ENCODE results near the gene DNMT3B. TPM values are rescaled to one million over a fixed set of nuclear protein-coding genes. Genes with fewer than 3 reads are reported as not detected.
A peak's percentile ranks its signal among the peaks of the same experiment; 100 is the strongest.
"Not testable (repeated sequence)": the region's sequence is repeated elsewhere in the genome, so short reads cannot be mapped to it uniquely, and the experiment has no call there.

The DNMT3B gene
- total RNA-seq, 2 experiments from 2014 or later, result 0.28 to 0.33 TPM

DNA sequence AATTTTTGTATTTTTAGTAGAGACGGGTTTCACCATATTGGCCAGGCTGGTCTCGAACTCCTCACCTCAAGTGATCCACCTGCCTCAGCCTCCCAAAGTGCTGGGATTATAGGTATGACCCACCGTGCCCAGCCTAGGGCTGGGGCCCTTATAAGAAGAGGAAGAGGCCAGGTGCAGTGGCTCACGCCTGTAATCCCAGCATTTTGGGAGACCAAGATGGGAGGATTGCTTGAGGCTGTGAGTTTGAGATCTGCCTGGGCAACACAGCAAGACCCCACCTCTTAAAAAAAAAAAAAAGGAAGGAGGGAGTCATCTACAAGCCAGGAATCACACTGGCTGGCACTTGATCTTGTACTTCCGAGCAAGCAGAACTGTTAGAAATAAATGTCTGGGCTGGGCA lies 32.9 kb upstream of the DNMT3B start:
- POLR2A ChIA-PET; H3K4me3 Mint-ChIP-seq; H3K27me3 Mint-ChIP-seq; ATAC-seq (ENCODE audit: poor library complexity); H3K4me3 ChIP-seq (ENCODE audit: low read length); H3K27me3 ChIP-seq (ENCODE audit: control insufficient read depth in 1 of 2, insufficient read depth in 2 of 2, low read length in 2 of 2); intact Hi-C loops (cut with DNase I, micrococcal nuclease); H3K9me3 Mint-ChIP-seq; H3K9me3 ChIP-seq (ENCODE audit: control insufficient read depth in 1 of 2, insufficient read depth in 1 of 2, low read length in 2 of 2); DNase-seq; H3K27ac ChIP-seq (ENCODE audit: low read depth in 1 of 2, low read length in 2 of 2); H3K27ac Mint-ChIP-seq: not testable (repeated sequence)
- Histone ChIP-seq H3K4me1 (ENCODE audit: insufficient read depth, low read length) (peaks cover 17% of the 10 kb centered on the region), H3K36me3 (ENCODE audit: insufficient read depth, low read length) (peaks cover 40% of the 10 kb centered on the region)
- CTCF ChIA-PET, result interaction anchor here (1.4 kb wide), 1 partner anchor 49 kb away, joined by 7 read pairs; no protein-coding TSS in a partner anchor
- Mint-ChIP-seq H3K36me3 (ENCODE audit: low read depth) (peaks cover 58% of the 10 kb centered on the region), H3K4me1 (ENCODE audit: low read depth) (peaks cover 21% of the 10 kb centered on the region)

DNA sequence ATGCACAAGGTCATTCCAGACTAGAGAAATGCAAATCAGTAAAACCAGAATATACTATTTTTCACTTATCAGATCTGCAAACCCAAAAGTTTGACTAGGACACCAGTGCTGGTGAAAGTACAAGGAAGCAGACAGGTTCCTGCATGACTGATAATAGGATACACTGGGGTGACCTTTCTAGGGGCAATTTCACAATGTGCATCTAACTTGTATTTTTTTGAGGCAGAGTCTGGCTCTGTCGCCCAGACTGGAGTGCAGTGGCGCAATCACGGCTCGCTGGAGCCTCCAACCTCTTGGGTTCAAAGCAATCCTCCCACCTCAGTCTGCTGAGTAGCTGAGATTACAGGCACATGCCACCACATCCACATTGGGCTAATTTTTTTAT lies 30.3 kb upstream of the DNMT3B start:
- ChIA-PET POLR2A (interaction anchor here (1.1 kb wide), 1 partner anchor 11 kb away, joined by 3 read pairs; the partner anchor contains the start of gene COMMD7), CTCF (no interaction called here)
- no peak for DNase-seq
- no peak overlapping the region for H3K27ac ChIP-seq (ENCODE audit: low read depth in 1 of 2, low read length in 2 of 2)
- peaks cover 49% of the 10 kb centered on the region for H3K36me3 Mint-ChIP-seq (ENCODE audit: low read depth)
- no peaks in the 10 kb centered on the region for H3K9me3 ChIP-seq (ENCODE audit: control insufficient read depth in 1 of 2, insufficient read depth in 1 of 2, low read length in 2 of 2)
- peaks cover 30% of the 10 kb centered on the region for H3K4me1 Mint-ChIP-seq (ENCODE audit: low read depth)
- H3K27me3 ChIP-seq (ENCODE audit: control insufficient read depth in 1 of 2, insufficient read depth in 2 of 2, low read length in 2 of 2), result no peaks in the 10 kb centered on the region
- H3K36me3 ChIP-seq (ENCODE audit: insufficient read depth, low read length), result peaks cover 23% of the 10 kb centered on the region
- no peak overlapping the region for H3K4me3 Mint-ChIP-seq
- H3K27me3 Mint-ChIP-seq, result no peaks in the 10 kb centered on the region
- no peak overlapping the region for H3K4me3 ChIP-seq (ENCODE audit: low read length)
- peaks cover 35% of the 10 kb centered on the region for H3K4me1 ChIP-seq (ENCODE audit: insufficient read depth, low read length)
- no peak for ATAC-seq (ENCODE audit: poor library complexity)
- peak overlapping the region; percentile 34 for H3K27ac Mint-ChIP-seq
- intact Hi-C loops (cut with DNase I, micrococcal nuclease), result loop anchor here in 1 of 2 experiments (10.0 kb wide), 1 partner anchor 1633 kb away; the partner anchor contains the start of gene ITCH
- TF ChIP-seq, protein P1, sequence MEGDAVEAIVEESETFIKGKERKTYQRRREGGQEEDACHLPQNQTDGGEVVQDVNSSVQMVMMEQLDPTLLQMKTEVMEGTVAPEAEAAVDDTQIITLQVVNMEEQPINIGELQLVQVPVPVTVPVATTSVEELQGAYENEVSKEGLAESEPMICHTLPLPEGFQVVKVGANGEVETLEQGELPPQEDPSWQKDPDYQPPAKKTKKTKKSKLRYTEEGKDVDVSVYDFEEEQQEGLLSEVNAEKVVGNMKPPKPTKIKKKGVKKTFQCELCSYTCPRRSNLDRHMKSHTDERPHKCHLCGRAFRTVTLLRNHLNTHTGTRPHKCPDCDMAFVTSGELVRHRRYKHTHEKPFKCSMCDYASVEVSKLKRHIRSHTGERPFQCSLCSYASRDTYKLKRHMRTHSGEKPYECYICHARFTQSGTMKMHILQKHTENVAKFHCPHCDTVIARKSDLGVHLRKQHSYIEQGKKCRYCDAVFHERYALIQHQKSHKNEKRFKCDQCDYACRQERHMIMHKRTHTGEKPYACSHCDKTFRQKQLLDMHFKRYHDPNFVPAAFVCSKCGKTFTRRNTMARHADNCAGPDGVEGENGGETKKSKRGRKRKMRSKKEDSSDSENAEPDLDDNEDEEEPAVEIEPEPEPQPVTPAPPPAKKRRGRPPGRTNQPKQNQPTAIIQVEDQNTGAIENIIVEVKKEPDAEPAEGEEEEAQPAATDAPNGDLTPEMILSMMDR (IDR thresholded peaks at IDR 0.05), result no peak
- H3K9me3 Mint-ChIP-seq, result no peaks in the 10 kb centered on the region

DNA sequence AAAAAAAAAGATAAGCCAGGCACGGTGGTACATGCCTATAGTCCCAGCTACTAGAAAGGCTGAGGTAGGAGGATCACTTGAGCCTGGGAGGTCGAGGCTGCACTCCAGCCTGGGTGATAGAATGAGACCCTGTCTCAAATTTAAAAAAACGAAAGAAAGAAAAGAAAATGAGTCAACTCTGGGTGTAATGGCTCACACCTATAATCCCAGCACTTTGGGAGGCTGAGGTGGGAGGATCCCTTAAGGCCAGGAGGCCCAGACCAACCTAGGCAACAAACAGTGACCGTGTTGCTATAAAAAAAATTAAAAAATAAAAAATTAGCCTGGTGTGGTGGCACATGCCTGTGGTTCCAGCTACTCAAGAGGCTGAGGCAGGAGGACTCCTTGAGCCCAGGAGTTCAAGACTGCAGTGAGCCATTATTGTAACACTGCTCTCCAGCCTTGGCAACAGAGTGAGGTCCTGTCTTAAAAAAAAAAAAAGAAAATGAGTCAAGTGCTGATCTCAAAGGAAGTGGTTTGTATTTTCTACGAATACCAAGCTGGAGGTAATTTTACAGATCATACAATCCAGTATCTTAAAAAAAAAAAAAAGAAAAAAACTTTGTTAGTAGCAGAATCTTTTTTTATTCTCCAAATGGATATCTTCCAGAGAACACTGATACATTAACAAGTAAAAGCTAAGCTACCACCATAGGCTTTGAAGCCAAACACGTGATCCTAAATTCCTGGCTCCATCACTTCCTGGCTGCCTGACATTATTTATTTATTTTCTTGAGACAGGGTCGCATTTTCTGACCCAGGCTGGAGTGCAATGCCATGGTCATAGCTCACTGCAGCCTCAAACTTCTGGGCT lies 24.6 kb upstream of the DNMT3B start:
- H3K27ac ChIP-seq (ENCODE audit: low read depth in 1 of 2, low read length in 2 of 2), result peak overlapping the region; percentile 42 to 68
- POLR2A ChIA-PET, result interaction anchor here (1.0 to 1.5 kb wide), 2 partner anchors 26 to 82 kb away, joined by 3 to 11 read pairs; partner anchors contain the start of gene MAPRE1
- intact Hi-C loops (cut with DNase I, micrococcal nuclease), result loop anchor here in 1 of 2 experiments (10.0 kb wide), 1 partner anchor 1627 kb away; the partner anchor contains the start of gene ITCH
- H3K4me1 Mint-ChIP-seq (ENCODE audit: low read depth), result peaks cover 54% of the 10 kb centered on the region
- no peak overlapping the region for H3K4me3 ChIP-seq (ENCODE audit: low read length)
- DNase-seq (peak in 9 of 14 experiments; percentile 13 to 80 (median 28)), ATAC-seq (ENCODE audit: poor library complexity) (peak; percentile 91)
- CTCF ChIA-PET, result interaction anchor here (1.3 to 4.3 kb wide), 2 partner anchors 26 to 41 kb away, joined by 3 to 18 read pairs; no protein-coding TSS in a partner anchor
- H3K27ac Mint-ChIP-seq, result peak overlapping the region; percentile 93
- no peaks in the 10 kb centered on the region for H3K9me3 Mint-ChIP-seq
- H3K27me3 ChIP-seq (ENCODE audit: control insufficient read depth in 1 of 2, insufficient read depth in 2 of 2, low read length in 2 of 2), result no peaks in the 10 kb centered on the region
- H3K36me3 ChIP-seq (ENCODE audit: insufficient read depth, low read length), result no peaks in the 10 kb centered on the region
- H3K4me1 ChIP-seq (ENCODE audit: insufficient read depth, low read length), result peaks cover 59% of the 10 kb centered on the region
- TF ChIP-seq, protein P1 (IDR thresholded peaks at IDR 0.05), result no peak
- no peaks in the 10 kb centered on the region for H3K9me3 ChIP-seq (ENCODE audit: control insufficient read depth in 1 of 2, insufficient read depth in 1 of 2, low read length in 2 of 2)
- H3K27me3 Mint-ChIP-seq, result no peaks in the 10 kb centered on the region
- H3K36me3 Mint-ChIP-seq (ENCODE audit: low read depth), result peaks cover 13% of the 10 kb centered on the region
- peak overlapping the region; percentile 74 for H3K4me3 Mint-ChIP-seq
